Measurements from ENCODE around the gene CA9.

GRCh38 chr9:35675204-35675603, 1.5 kb downstream of the CA9 start:
- TF ChIP-seq FOXO4 (CRISPR knock-in tag; IDR thresholded peaks at IDR 0.05): no peak
- no peak for TF ChIP-seq CEBPB (tag; IDR thresholded peaks at IDR 0.05)
- TF ChIP-seq SIN3A (IDR thresholded peaks at IDR 0.05; ENCODE audit: borderline replicate concordance in 2 of 2, control insufficient read depth in 1 of 2, low read depth in 2 of 2, low read length in 2 of 2): no peak

All from K562 (cell line).